Fibroblast of mammary gland (primary cell): ENCODE data around the gene CLK4.

ENCODE experiments used
- DNase-seq: peaks from one replicate; pipeline ENCODE4 v3.0.0-alpha.2; 2010; ENCODE audit warnings: low read depth
- H3K4me3 ChIP-seq: 2 replicates; pipeline ENCODE4 v1.5.1; 2011; ENCODE audit warnings: low read depth, mild to moderate bottlenecking, low read length, moderate library complexity; ENCODE audit not compliant: control insufficient read depth
- TF ChIP-seq, protein P1 (sequence below): conservative IDR thresholded peaks from 2 replicates; pipeline ENCODE4 v1.5.1; 2011; ENCODE audit warnings: low read depth, low read length, inconsistent platforms; ENCODE audit not compliant: control insufficient read depth, insufficient read depth

Gene CLK4

DNA sequence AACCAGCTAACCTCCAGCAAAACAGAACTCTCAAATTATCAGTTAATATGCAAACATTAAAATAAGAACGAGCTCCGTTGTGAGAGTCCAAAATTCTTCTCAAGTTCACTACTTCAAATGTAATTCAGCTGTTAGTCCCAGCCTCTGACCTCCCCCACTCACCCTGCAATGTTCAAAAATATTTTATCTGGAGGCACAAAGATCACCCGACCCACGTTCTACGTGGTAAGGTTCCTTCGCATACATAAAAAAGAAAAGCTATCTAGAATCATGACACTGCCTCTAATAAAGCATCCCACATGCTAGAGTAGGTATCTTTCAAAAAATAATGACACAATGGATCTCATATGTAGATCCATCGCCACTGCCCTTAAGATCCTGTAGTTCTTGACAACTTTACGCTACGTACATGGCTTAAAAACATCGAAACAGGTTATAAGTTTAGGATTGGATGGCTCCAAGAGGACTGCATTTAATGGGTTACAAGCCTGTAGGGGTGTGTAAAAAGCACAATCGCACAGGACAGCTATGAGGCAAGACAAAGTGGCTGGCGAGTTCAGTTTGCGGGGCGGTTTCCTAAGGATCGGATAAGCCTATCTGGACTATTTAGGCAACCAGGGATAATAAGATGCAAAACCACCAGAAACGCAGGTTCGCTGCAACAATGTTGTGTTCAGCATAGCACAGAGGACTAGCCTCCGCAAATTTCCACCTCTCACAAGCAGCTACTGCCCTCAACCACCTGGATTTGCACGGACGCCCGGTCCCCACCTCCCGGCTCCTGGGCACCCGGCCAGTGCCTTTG lies 969 bp downstream of the CLK4 start:
- DNase-seq: peak; percentile 44
- peak overlapping the region; percentile 85 for H3K4me3 ChIP-seq
- TF ChIP-seq, protein P1, sequence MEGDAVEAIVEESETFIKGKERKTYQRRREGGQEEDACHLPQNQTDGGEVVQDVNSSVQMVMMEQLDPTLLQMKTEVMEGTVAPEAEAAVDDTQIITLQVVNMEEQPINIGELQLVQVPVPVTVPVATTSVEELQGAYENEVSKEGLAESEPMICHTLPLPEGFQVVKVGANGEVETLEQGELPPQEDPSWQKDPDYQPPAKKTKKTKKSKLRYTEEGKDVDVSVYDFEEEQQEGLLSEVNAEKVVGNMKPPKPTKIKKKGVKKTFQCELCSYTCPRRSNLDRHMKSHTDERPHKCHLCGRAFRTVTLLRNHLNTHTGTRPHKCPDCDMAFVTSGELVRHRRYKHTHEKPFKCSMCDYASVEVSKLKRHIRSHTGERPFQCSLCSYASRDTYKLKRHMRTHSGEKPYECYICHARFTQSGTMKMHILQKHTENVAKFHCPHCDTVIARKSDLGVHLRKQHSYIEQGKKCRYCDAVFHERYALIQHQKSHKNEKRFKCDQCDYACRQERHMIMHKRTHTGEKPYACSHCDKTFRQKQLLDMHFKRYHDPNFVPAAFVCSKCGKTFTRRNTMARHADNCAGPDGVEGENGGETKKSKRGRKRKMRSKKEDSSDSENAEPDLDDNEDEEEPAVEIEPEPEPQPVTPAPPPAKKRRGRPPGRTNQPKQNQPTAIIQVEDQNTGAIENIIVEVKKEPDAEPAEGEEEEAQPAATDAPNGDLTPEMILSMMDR: no peak

DNA sequence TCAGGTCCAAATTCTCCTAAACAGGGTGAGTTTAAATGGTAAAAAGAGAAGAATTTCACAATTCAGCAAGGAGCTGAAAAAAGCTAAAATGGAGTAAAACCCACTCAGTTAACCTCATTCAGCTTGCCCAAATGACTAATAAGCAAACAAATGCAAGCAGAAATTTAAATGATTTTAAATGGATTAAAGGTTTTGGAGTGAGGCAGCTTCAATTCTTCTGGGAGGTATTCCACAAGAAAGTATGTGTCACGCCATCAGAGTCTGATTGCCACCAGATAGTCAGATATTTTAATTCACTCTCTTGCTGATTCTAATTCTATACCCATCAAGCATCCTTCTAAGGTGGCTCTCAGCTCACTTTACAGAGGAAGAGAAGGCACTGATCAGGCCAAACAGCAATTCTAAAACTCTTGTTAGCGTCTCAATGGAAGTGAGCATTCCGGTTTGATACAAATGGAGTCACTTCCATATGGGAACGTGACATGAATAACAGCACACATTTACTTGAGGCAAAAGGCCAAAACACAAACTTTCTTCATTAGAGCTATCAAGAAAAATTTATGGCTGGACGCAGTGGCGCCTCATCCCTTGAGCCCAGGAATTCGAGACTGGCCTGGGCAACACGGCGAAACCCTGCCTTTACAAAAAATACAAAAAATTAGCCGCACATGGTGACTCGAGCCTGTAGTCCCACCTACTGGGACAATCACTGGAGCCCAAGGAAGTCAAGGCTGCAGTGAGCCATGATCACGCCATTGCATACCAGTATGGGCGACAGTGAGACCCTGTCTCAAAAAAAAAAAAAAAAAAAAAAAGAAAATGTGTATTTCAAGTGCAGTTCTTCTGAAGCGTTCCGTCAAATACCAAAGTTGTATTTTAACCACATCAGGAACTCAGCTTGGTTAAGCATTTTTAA lies 2.0 kb downstream of the CLK4 start:
- peak overlapping the region; percentile 85 for H3K4me3 ChIP-seq
- peak; percentile 53 for DNase-seq
- TF ChIP-seq, protein P1: no peak

DNA sequence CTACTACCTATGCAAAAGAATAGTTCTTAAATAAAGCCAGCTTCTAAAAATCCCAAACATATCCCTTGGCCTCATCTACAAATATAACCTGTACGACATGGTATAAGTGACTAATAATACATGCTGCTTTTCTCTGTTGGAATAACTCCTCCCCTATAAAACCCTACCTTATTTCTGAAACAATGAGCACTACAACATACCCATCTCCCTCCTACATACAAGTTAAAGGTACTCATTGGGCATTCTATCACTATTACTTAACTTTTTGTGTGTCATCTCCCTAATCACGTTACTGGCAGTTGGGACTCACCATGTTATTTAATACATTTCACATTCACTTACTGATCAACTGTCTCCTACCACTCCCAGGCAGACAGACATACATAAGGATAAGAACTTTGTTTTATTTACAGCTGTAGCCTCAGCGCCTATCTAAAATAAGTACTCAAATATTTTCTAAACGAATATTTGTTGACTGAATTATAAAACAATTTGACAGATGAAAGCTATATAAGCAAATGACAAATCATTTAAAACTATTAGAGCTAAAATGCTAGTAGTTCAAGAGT lies 4.1 kb downstream of the CLK4 start:
- TF ChIP-seq, protein P1: no peak
- H3K4me3 ChIP-seq: no peak overlapping the region
- DNase-seq: no peak

DNA sequence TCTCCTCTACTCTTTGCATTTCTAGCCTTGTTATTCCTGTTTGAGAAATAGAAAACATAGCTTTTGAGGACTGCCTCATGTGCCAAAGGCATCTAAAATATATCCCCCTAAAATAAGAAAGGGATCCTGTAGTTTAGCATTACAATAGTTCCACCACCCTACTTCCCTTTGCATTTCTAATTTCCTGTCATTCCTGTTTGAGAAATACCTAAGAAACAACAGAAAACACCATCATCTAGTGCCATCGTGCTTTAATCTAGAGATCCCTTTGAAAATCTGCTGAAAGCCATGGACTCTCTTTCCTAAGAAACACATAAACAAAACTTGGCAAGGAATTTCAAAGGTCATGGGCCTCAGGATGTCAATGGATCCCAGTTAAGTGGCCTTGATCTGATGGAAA lies 7.5 kb downstream of the CLK4 start:
- H3K4me3 ChIP-seq: no peak overlapping the region
- TF ChIP-seq, protein P1: no peak
- no peak for DNase-seq

DNA sequence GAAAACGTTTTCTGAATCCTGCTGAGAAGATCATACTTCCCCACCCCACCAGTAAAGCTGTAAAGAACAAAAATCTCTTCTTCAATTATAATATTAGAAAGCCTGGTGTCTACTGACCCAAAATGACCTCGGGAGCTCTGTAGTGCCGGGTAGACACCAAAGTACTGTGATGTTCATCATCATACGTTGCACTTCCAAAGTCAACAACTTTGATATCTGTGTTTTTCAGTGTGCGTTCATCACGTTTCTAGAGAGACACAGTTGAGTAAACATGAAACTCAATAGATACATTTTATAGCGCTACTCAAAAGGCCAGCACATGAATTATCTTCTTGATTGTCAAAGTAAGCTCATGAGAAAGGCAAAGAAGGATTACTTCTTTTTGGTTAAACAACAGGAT lies 14.6 kb downstream of the CLK4 start:
- TF ChIP-seq, protein P1: no peak
- no peak overlapping the region for H3K4me3 ChIP-seq
- no peak for DNase-seq

DNA sequence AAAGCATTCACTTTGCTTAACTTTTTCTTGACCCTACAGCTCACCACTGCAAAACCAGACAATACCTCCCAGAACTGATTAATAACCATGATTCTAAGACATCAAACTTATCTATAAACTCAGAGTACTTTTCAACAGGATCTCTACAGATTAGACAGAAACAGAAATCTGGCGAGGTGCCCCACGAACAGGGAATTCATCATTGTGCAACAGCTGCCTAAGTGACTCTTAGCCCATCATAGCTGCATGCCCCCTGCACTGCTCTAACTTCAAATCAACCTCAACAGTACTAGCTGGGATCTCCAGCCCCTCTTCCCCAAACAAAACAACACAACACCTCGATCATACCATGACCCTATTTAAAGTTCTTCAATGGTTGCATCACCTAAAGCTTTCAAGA lies 20.6 kb downstream of the CLK4 start:
- no peak overlapping the region for H3K4me3 ChIP-seq
- TF ChIP-seq, protein P1: no peak
- peak; percentile 27 for DNase-seq
